Type B pancreatic cell (in vitro differentiated cells): ENCODE results near the gene SEC22A. TPM values are rescaled to one million over a fixed set of nuclear protein-coding genes. Genes with fewer than 3 reads are reported as not detected.

ENCODE experiments used
- DNase-seq: peaks from one replicate; pipeline ENCODE4 v3.0.0; 2021; ENCODE audit warnings: mixed read lengths; ENCODE audit not compliant: unreplicated experiment; ENCODE audit errors: extremely low spot score
- H3K27ac Mint-ChIP-seq: 2 replicates; pipeline ENCODE4 v1.8.0; 2021; ENCODE audit warnings: mild to moderate bottlenecking, mixed read lengths
- H3K27me3 Mint-ChIP-seq: 2 replicates; pipeline ENCODE4 v1.8.0; 2021; ENCODE audit warnings: mixed read lengths
- H3K36me3 Mint-ChIP-seq: 2 replicates; pipeline ENCODE4 v1.8.0; 2021; ENCODE audit warnings: mixed read lengths
- H3K4me1 Mint-ChIP-seq: one replicate; pipeline ENCODE4 v1.8.0; 2021; ENCODE audit warnings: mixed read lengths; ENCODE audit not compliant: unreplicated experiment
- H3K4me3 Mint-ChIP-seq: 2 replicates; pipeline ENCODE4 v1.8.0; 2021; ENCODE audit warnings: mild to moderate bottlenecking, mixed read lengths
- H3K9me3 Mint-ChIP-seq: 2 replicates; pipeline ENCODE4 v1.8.0; 2021; ENCODE audit warnings: mixed read lengths
- CTCF ChIP-seq: fragments of 200-600 bp; sonication (generic); conservative IDR thresholded peaks from 2 replicates; pipeline ENCODE4 v1.5.0; 2021; ENCODE audit warnings: antibody characterized with exemption, mild to moderate bottlenecking
- long read RNA-seq: library from polyadenylated mRNA; unstranded; transcript quantifications from one replicate; pipeline ENCODE4 v2.0.0, GENCODE V29; 2020
- total RNA-seq: library from RNA; stranded (reverse); gene quantifications from 2 replicates; pipeline ENCODE4 v1.2.1, GENCODE V29; 2021; ENCODE audit warnings: low replicate concordance

Gene SEC22A, protein sequence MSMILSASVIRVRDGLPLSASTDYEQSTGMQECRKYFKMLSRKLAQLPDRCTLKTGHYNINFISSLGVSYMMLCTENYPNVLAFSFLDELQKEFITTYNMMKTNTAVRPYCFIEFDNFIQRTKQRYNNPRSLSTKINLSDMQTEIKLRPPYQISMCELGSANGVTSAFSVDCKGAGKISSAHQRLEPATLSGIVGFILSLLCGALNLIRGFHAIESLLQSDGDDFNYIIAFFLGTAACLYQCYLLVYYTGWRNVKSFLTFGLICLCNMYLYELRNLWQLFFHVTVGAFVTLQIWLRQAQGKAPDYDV
- total RNA-seq = 15.6 and 21.5 TPM in 2 replicates
- long read RNA-seq, full-length matches to known transcripts = 62 of 79 reads
- long read RNA-seq, partial matches to known transcripts = 3 of 79 reads
- long read RNA-seq, other reads (novel, unspliced or antisense) = 14 of 79 reads

GRCh38 chr3:123201557-123202427 lies at the start of gene SEC22A:
SEC22A (plus strand) TSS chr3:123201943; CDS start chr3:123209218, 7,275 bp downstream.
- DNase-seq = peak; percentile 94
- Mint-ChIP-seq H3K27me3 (no peaks in the 10 kb centered on the region), H3K9me3 (peaks cover 5% of the 10 kb centered on the region), H3K4me1 (peaks cover 4% of the 10 kb centered on the region), H3K27ac (peak within 1 kb of the TSS; percentile 89), H3K36me3 (no peaks in the 10 kb centered on the region), H3K4me3 (peak within 1 kb of the TSS; percentile 93)
- peak; percentile 36 for TF ChIP-seq CTCF

DNA sequence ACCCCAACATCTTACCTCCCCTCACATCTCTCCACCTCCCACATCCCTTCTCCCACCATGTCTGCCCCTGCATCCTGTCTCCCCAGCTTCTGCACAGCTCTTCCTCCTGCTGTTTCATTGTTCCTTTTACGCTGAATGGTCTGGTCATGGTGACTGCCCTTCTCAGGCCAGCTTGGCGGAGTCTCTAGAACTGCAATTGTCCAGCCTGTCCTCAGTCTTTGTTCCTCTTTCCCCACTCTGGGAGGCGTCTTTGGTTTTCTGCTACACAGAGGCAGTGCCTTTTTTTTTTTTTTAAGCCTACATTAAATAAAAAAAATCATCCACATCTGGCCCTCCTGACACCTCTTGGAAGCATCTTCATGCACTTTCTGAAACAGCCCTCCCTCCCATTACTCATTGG lies 49.1 kb upstream of the SEC22A start:
- H3K4me3 Mint-ChIP-seq = no peak overlapping the region
- no peaks in the 10 kb centered on the region for H3K27me3 Mint-ChIP-seq
- TF ChIP-seq CTCF = no peak

DNA sequence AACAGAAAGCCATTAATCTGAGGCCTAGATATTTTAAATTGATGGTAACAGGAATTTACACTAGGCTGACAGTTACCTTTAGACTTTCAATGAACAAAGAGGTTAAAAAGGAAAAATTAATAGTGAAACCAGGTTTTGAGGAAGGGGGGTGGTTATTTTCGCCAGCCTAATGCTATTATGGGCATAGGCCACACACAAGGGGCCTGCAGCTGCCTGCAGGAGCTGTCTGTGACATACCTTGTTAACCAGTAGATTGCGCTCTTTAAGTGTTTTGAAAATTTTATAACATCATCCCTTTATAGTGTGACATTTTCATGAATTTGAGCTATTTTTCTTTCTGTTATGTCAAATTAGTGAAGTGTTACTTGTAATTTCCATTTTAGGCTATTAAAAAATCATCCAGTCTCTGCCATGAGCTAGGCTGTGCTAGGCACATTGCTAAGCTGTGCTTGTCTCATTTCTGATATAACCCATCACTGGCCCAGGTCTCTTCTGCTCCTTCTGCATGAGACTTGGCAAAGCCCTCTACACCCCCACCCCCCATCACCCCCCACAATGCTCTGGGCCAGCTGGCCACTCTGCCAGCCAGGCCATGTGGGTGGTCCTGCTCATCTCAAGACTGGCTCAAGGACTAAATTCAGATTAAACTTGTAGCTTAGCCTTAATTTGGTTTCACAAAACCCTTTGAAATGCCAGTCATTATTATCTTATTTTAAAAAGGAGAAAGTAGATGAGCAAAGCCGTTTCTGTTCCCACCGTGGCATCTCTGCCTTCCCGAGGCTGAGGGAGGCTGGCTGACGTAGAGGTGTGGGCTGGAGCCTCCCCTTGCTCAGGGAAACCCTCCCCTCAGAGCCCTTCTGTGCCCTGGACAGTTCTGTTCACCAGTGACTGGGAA lies 48.4 kb upstream of the SEC22A start:
- peak; percentile 42 for DNase-seq
- Mint-ChIP-seq H3K9me3 (no peaks in the 10 kb centered on the region), H3K27ac (no peak overlapping the region), H3K4me3 (no peak overlapping the region), H3K4me1 (peaks cover 12% of the 10 kb centered on the region), H3K36me3 (peaks cover 28% of the 10 kb centered on the region), H3K27me3 (no peaks in the 10 kb centered on the region)
- no peak for TF ChIP-seq CTCF

More for the DNA sequence above, 49.1 kb upstream of the SEC22A start:
- Mint-ChIP-seq H3K36me3 (peaks cover 25% of the 10 kb centered on the region), H3K9me3 (no peaks in the 10 kb centered on the region), H3K4me1 (peaks cover 12% of the 10 kb centered on the region), H3K27ac (peak overlapping the region; percentile 42)
- DNase-seq = peak; percentile 37

DNA sequence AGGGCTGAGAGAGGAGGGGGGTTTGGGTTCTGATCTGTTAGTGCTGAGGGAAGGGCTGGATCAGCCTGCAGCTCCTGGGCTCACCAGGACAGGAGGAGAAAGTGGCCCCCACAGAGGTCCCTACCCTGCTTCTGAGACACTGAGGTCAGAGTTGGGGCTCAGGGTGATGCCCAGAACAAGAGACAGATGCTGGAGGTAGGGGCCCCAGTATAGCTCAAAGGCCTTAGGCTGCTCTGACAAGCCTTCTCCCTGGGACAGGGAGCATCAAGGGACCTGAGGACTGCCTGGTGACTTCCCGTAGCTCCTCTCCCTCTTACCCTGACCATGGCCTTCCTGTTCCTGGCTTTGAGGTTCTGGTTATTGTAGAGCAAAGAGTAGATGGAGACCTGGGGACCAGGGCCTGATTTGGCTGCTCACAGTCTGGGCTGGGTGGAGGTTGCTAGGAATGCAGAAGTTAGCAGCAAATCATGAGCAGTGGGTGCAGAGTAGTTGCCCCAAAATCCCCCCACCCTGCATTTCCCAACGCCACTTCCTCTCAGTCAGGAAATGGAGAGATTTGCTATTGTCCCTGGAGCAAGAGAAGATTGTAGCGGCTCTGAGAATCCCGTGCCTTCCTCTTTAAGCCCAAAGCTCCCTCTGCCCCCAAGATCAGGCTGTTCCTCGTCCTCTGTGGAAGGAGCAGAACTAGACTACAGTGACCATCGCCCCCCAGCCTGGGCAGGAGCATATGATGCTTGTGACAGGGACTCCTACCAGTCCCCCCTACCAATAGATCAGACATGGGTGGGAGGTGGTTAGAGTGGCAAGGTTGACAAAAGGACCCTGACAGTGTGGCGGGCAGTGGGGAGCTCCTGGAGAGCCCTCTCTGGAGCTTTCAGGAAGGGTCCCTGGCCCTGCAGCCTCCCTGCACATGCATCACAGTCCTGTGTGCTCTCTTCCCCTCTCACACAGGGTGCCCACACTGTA lies 47.4 kb upstream of the SEC22A start:
- peak; percentile 45 for DNase-seq
- Mint-ChIP-seq H3K9me3 (no peaks in the 10 kb centered on the region), H3K4me3 (no peak overlapping the region), H3K4me1 (peaks cover 12% of the 10 kb centered on the region), H3K36me3 (peaks cover 20% of the 10 kb centered on the region), H3K27ac (no peak overlapping the region), H3K27me3 (no peaks in the 10 kb centered on the region)
- TF ChIP-seq CTCF = no peak
